ENCODE results near the gene TP53I13.

- TF ChIP-seq CTCF (IDR thresholded peaks at IDR 0.05 in 2 of 3, conservative IDR thresholded peaks at IDR 0.05 in 1 of 3; ENCODE audit: borderline replicate concordance in 1 of 3, insufficient read depth in 1 of 3, low read depth in 2 of 3, low read length in 2 of 3), result no peak
- TF ChIP-seq EZH2 (IDR thresholded peaks at IDR 0.05), result no peak
Measured at GRCh38 chr17:29613352-29613837, 44.9 kb downstream of the TP53I13 start.

All from HCT116 (cell line).